ENCODE measurements around the gene RBMX. TPM values are rescaled to one million over a fixed set of nuclear protein-coding genes. Genes with fewer than 3 reads are reported as not detected.

Gene RBMX
- total RNA-seq, 1 donor from 2014 or later, result 532 TPM

DNA sequence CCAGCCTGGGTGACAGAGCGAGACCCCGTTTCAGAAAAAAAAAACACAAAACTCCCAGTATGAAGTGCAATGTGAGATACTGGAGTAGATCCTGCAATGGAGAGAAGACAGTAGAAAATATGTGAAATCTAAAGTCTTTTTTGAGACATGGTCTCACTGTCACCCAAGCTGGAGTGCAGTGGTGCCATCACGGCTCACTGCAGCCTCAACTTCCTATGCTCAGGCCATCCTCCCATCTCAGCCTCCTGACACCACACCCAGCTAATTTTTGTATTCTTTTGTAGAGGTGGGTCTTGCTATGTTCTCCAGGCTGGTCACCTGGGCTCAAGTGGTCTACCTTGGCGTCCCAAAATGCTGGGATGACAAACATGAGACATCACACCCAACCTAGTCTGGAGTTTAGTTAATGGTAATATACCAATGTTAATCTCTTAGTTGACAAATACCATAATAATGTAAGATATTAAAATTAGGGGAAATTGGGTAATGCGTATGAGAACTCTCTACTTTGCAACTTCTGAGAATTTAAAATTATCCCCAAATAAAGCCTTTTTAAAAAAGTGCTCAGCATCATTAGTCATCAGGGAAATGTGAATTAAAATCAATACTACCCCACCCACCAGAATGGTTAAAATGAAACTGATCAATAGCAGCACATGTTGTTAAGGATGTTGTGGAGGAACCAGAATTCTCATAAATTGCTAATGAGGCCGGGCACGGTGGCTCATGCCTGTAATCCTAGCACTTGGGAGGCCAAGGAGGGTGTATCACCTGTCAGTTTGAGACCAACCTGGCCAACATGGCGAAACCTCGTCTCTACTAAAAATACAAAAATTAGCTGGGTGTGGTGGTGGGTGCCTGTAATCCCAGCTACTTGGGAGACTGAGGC, 15.0 kb downstream of the RBMX start:
- peaks cover 42% of the 10 kb centered on the region for H3K36me3 Mint-ChIP-seq (ENCODE audit: low read depth)
- DNase-seq (ENCODE audit: low read depth, low spot score), result no peak
- no peaks in the 10 kb centered on the region for H3K27me3 Mint-ChIP-seq (ENCODE audit: low read depth)
- TF ChIP-seq, protein P1, sequence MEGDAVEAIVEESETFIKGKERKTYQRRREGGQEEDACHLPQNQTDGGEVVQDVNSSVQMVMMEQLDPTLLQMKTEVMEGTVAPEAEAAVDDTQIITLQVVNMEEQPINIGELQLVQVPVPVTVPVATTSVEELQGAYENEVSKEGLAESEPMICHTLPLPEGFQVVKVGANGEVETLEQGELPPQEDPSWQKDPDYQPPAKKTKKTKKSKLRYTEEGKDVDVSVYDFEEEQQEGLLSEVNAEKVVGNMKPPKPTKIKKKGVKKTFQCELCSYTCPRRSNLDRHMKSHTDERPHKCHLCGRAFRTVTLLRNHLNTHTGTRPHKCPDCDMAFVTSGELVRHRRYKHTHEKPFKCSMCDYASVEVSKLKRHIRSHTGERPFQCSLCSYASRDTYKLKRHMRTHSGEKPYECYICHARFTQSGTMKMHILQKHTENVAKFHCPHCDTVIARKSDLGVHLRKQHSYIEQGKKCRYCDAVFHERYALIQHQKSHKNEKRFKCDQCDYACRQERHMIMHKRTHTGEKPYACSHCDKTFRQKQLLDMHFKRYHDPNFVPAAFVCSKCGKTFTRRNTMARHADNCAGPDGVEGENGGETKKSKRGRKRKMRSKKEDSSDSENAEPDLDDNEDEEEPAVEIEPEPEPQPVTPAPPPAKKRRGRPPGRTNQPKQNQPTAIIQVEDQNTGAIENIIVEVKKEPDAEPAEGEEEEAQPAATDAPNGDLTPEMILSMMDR (conservative IDR thresholded peaks at IDR 0.05), result no peak
- peaks cover 15% of the 10 kb centered on the region for H3K4me1 Mint-ChIP-seq
- no peak overlapping the region for H3K27ac Mint-ChIP-seq (ENCODE audit: unreplicated experiment)
- no peak overlapping the region for H3K4me3 Mint-ChIP-seq
- H3K9me3 Mint-ChIP-seq, result peaks cover 4% of the 10 kb centered on the region

DNA sequence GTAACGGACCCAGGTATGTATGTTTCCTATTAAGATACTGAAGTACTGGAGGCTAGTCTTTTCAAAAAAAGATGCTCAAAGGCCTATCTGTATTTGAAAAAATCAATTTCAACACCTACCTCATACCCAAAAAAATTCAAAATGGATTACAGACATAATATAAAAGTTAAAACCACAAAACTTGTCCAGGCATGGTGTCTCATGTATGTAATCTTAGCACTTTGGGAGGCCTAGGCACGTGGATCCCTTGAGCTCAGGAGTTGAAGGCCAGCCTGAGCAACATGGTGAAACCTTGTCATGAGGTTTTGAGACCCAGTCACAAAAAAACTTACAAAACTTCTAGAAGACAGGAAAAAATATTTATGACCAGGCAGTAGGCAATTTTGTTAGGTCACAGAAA, 16.7 kb downstream of the RBMX start:
- DNase-seq (ENCODE audit: low read depth, low spot score), result no peak
- Mint-ChIP-seq H3K27me3 (ENCODE audit: low read depth) (no peaks in the 10 kb centered on the region), H3K4me1 (peaks cover 15% of the 10 kb centered on the region), H3K36me3 (ENCODE audit: low read depth) (peaks cover 33% of the 10 kb centered on the region), H3K9me3 (peaks cover 4% of the 10 kb centered on the region), H3K4me3 (no peak overlapping the region), H3K27ac (ENCODE audit: unreplicated experiment) (no peak overlapping the region)
- TF ChIP-seq, protein P1 (conservative IDR thresholded peaks at IDR 0.05), result no peak

DNA sequence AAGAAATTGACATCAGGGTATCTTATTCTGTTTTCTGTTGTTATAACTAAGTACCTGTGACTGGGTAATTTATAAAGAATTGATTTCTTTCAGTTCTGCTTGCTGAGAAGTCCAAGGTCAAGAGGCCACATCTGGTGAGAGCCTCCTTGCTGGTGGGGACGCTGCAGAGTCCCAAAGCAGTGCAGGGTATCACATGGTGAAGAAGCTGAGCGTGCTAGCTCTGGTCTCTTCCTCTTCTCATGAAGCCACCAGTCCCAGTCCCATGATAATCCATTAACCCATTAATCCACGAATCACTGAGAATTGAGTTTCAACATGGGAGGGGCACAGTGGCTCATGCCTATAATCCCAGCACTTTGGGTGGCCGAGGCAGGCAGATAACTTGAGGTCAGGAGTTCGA, 18.0 kb downstream of the RBMX start:
- TF ChIP-seq, protein P1 (conservative IDR thresholded peaks at IDR 0.05), result no peak
- Mint-ChIP-seq H3K27ac (ENCODE audit: unreplicated experiment) (peak overlapping the region; percentile 64), H3K27me3 (ENCODE audit: low read depth) (no peaks in the 10 kb centered on the region), H3K4me1 (peaks cover 15% of the 10 kb centered on the region), H3K36me3 (ENCODE audit: low read depth) (peaks cover 39% of the 10 kb centered on the region), H3K4me3 (no peak overlapping the region), H3K9me3 (peaks cover 6% of the 10 kb centered on the region)
- no peak for DNase-seq (ENCODE audit: low read depth, low spot score)

- peaks cover 36% of the 10 kb centered on the region for H3K36me3 Mint-ChIP-seq (ENCODE audit: low read depth)
- H3K9me3 Mint-ChIP-seq, result peaks cover 4% of the 10 kb centered on the region
- H3K4me1 Mint-ChIP-seq, result peaks cover 15% of the 10 kb centered on the region
- no peak overlapping the region for H3K27ac Mint-ChIP-seq (ENCODE audit: unreplicated experiment)
- TF ChIP-seq, protein P1 (conservative IDR thresholded peaks at IDR 0.05), result no peak
- no peak for DNase-seq (ENCODE audit: low read depth, low spot score)
- H3K27me3 Mint-ChIP-seq (ENCODE audit: low read depth), result no peaks in the 10 kb centered on the region
- peak overlapping the region; percentile 61 for H3K4me3 Mint-ChIP-seq
Observed at GRCh38 chrX:136861877-136862276, 18.6 kb downstream of the RBMX start.

GRCh38 chrX:136858007-136858756, 22.3 kb downstream of the RBMX start:
- Mint-ChIP-seq H3K36me3 (ENCODE audit: low read depth) (peaks cover 48% of the 10 kb centered on the region), H3K4me3 (no peak overlapping the region)

More at GRCh38 chrX:136858007-136858756, 22.3 kb downstream of the RBMX start:
- Mint-ChIP-seq H3K9me3 (peaks cover 2% of the 10 kb centered on the region), H3K27me3 (ENCODE audit: low read depth) (no peaks in the 10 kb centered on the region), H3K27ac (ENCODE audit: unreplicated experiment) (no peak overlapping the region), H3K4me1 (peaks cover 12% of the 10 kb centered on the region)
- TF ChIP-seq, protein P1 (conservative IDR thresholded peaks at IDR 0.05), result no peak
- no peak for DNase-seq (ENCODE audit: low read depth, low spot score)

Measured in neural crest cell (in vitro differentiated cells).